Immature natural killer cell (primary cell): ENCODE data around the gene CDYL2. TPM values are rescaled to one million over a fixed set of nuclear protein-coding genes. Genes with fewer than 3 reads are reported as not detected.
"Not testable (repeated sequence)": the region's sequence is repeated elsewhere in the genome, so short reads cannot be mapped to it uniquely, and the experiment has no call there.

Source experiments
- DNase-seq, 3 donors: peaks; one replicate each; pipeline ENCODE4 v3.0.0; 2022; ENCODE audit warnings: mixed read lengths in 1 of 3
- H3K27ac Mint-ChIP-seq, 6 donors: one replicate each; pipeline ENCODE4 v1.8.0; 2020; ENCODE audit warnings: mixed read lengths in 6 of 6, mild to moderate bottlenecking in 5 of 6, inconsistent platforms in 4 of 6, moderate library complexity in 3 of 6
- H3K27me3 Mint-ChIP-seq, 3 donors: one replicate each; pipeline ENCODE4 v1.8.0; 2020 to 2021; ENCODE audit warnings: low read depth in 3 of 3, mild to moderate bottlenecking in 3 of 3, mixed read lengths in 3 of 3, moderate library complexity in 3 of 3, inconsistent platforms in 1 of 3
- H3K36me3 Mint-ChIP-seq, 3 donors: one replicate each; pipeline ENCODE4 v1.8.0; 2020; ENCODE audit warnings: mixed read lengths in 3 of 3, inconsistent platforms in 2 of 3, mild to moderate bottlenecking in 2 of 3
- H3K4me1 Mint-ChIP-seq, 2 donors: one replicate each; pipeline ENCODE4 v1.8.0; 2020; ENCODE audit warnings: inconsistent platforms in 2 of 2, mild to moderate bottlenecking in 2 of 2, mixed read lengths in 2 of 2, moderate library complexity in 1 of 2
- H3K4me3 Mint-ChIP-seq, 5 donors: one replicate each; pipeline ENCODE4 v1.8.0; 2020; ENCODE audit warnings: mild to moderate bottlenecking in 5 of 5, mixed read lengths in 5 of 5, inconsistent platforms in 3 of 5, moderate library complexity in 3 of 5
- H3K9me3 Mint-ChIP-seq, 6 donors: one replicate each; pipeline ENCODE4 v1.8.0; 2020; ENCODE audit warnings: mild to moderate bottlenecking in 6 of 6, mixed read lengths in 6 of 6, inconsistent platforms in 4 of 6, moderate library complexity in 3 of 6
- polyA plus RNA-seq, 3 donors: library from polyadenylated mRNA; unstranded; fragments of 300-500 nt; fragmentation: Illumina TruSeq; gene quantifications; one replicate each; pipeline ENCODE4 v1.2.3, GENCODE V29; 2021

The CDYL2 gene
- polyA plus RNA-seq, 3 donors from 2014 or later = 0.21 TPM; not detected in 2

- no peak for DNase-seq
- H3K27me3 Mint-ChIP-seq = peaks cover 0 to 4% (median 3%) of the 10 kb centered on the region in 3 donors
- no peaks in the 10 kb centered on the region for H3K4me1 Mint-ChIP-seq
- no peak overlapping the region for H3K4me3 Mint-ChIP-seq
- no peak overlapping the region for H3K27ac Mint-ChIP-seq
- no peaks in the 10 kb centered on the region for H3K36me3 Mint-ChIP-seq
- no peaks in the 10 kb centered on the region for H3K9me3 Mint-ChIP-seq
Observed at GRCh38 chr16:80828495-80828894, 24.1 kb upstream of the CDYL2 start.

- Mint-ChIP-seq H3K4me1 (no peaks in the 10 kb centered on the region), H3K36me3 (no peaks in the 10 kb centered on the region), H3K27me3 (peaks cover 0 to 4% (median 3%) of the 10 kb centered on the region in 3 donors), H3K9me3 (no peaks in the 10 kb centered on the region), H3K27ac (no peak overlapping the region), H3K4me3 (no peak overlapping the region)
- DNase-seq = no peak
Observed at GRCh38 chr16:80827007-80827406, 22.6 kb upstream of the CDYL2 start.

GRCh38 chr16:80825365-80825758 is 21.0 kb upstream of the CDYL2 start:
- Mint-ChIP-seq H3K36me3 (no peaks in the 10 kb centered on the region), H3K4me1 (no peaks in the 10 kb centered on the region), H3K9me3 (no peaks in the 10 kb centered on the region), H3K27ac (no peak overlapping the region), H3K27me3 (peaks cover 0 to 4% (median 3%) of the 10 kb centered on the region in 3 donors), H3K4me3 (no peak overlapping the region)
- DNase-seq = no peak

- H3K9me3 Mint-ChIP-seq = no peaks in the 10 kb centered on the region
- H3K27me3 Mint-ChIP-seq = peaks cover 0 to 4% (median 3%) of the 10 kb centered on the region in 3 donors
- no peaks in the 10 kb centered on the region for H3K36me3 Mint-ChIP-seq
- no peak overlapping the region for H3K27ac Mint-ChIP-seq
- H3K4me3 Mint-ChIP-seq = no peak overlapping the region
- DNase-seq = peak in 2 of 3 donors; percentile 11 to 29
- no peaks in the 10 kb centered on the region for H3K4me1 Mint-ChIP-seq
Observed at GRCh38 chr16:80824623-80825364, 20.4 kb upstream of the CDYL2 start.

GRCh38 chr16:80819988-80820387 is 15.6 kb upstream of the CDYL2 start:
- Mint-ChIP-seq H3K36me3 (no peaks in the 10 kb centered on the region), H3K9me3 (no peaks in the 10 kb centered on the region)

DNA sequence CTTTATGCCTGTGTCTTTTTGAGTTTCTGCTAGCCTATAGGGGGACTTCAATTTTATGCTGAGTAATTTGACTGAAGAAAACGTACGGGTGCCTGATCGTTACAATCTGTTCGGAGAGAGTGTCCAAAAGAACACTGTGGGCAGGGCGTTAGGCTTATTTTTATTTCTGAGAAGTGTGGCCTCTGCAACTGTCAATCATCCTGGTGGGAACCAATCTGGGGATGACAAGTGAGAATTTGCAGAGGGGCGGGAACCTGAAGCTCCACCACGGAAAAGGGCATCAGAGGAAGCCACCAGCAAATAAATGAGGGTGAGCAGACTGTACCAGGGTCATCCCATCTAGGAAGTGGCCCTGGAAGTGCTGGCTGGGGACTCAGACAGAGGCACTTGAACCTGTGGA is 12.0 kb upstream of the CDYL2 start:
- peaks cover 2 to 10% (median 3%) of the 10 kb centered on the region in 3 donors for H3K27me3 Mint-ChIP-seq
- H3K4me3 Mint-ChIP-seq = no peak overlapping the region
- no peak overlapping the region for H3K27ac Mint-ChIP-seq
- H3K36me3 Mint-ChIP-seq = no peaks in the 10 kb centered on the region
- H3K4me1 Mint-ChIP-seq = no peaks in the 10 kb centered on the region
- H3K9me3 Mint-ChIP-seq = no peaks in the 10 kb centered on the region
- no peak for DNase-seq

More at GRCh38 chr16:80819988-80820387, 15.6 kb upstream of the CDYL2 start:
- no peak for DNase-seq
- H3K4me1 Mint-ChIP-seq = no peaks in the 10 kb centered on the region
- no peak overlapping the region for H3K27ac Mint-ChIP-seq
- H3K4me3 Mint-ChIP-seq = no peak overlapping the region
- H3K27me3 Mint-ChIP-seq = peaks cover 0 to 8% (median 4%) of the 10 kb centered on the region in 3 donors

DNA sequence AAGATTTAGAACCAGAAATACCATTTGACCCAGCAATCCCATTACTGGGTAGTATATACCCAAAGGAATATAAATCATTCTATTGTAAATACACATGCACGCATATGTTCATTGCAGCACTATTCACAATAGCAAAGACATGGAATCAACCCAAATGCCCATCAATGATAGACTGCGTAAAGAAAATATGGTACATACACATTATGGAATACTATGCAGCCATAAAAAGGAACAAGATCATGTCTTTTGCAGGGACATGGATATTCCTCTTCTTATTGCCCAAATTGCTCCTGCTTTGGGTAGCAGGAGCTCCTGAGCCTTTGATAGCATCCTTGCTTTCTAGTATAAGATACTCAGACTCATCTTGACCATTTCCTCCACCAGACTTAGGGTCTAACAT is 10.9 kb upstream of the CDYL2 start:
- not testable (repeated sequence) for H3K27ac Mint-ChIP-seq, H3K4me1 Mint-ChIP-seq, H3K4me3 Mint-ChIP-seq, DNase-seq, H3K36me3 Mint-ChIP-seq, H3K9me3 Mint-ChIP-seq
- peaks cover 2 to 12% (median 3%) of the 10 kb centered on the region in 3 donors for H3K27me3 Mint-ChIP-seq

DNA sequence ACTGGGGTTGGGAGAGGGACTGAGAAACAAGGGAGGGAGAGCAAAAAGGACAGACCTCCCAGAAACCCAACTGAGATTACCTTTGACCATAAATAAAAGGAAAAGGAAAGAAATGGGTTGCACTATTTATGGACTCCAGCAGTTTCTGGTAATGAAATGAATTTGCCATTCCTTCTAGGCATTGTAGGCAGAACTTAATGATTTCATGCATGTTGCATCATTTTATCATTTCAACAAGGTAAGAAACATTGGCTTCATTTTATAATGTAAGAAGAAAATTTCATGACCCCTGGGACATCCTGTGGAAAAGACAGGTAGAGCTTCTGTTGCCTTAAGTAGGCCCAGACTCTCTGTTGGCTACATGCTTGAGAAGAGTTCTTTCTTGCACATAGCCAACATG is 8.2 kb upstream of the CDYL2 start:
- no peak for DNase-seq
- Mint-ChIP-seq H3K4me3 (no peak overlapping the region), H3K27ac (no peak overlapping the region), H3K27me3 (peaks cover 2 to 8% (median 3%) of the 10 kb centered on the region in 3 donors), H3K36me3 (no peaks in the 10 kb centered on the region), H3K4me1 (no peaks in the 10 kb centered on the region), H3K9me3 (no peaks in the 10 kb centered on the region)

DNA sequence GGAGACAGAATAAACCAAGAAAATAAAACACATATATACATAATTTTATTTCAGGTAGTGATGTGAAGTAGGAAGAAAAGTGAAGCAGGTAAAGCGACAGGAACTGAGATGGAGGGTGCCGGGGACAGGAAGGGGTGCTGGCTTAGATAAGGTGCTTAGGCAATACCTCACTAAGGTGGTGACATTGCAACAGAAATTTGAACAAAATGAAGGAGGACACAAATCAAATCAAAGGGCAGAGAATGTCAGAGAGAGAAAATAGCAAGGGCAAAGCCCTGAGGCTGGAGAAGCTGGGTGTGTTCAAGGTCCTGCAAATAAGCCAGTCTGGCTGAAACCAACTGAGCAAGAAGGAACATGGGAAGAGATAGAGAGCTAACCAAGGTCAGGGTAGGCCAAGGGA is 5.0 kb upstream of the CDYL2 start:
- no peak overlapping the region for H3K27ac Mint-ChIP-seq
- no peaks in the 10 kb centered on the region for H3K9me3 Mint-ChIP-seq
- H3K36me3 Mint-ChIP-seq = no peaks in the 10 kb centered on the region
- H3K4me3 Mint-ChIP-seq = no peak overlapping the region
- DNase-seq = no peak
- H3K27me3 Mint-ChIP-seq = peaks cover 2 to 9% (median 4%) of the 10 kb centered on the region in 3 donors
- H3K4me1 Mint-ChIP-seq = no peaks in the 10 kb centered on the region

DNA sequence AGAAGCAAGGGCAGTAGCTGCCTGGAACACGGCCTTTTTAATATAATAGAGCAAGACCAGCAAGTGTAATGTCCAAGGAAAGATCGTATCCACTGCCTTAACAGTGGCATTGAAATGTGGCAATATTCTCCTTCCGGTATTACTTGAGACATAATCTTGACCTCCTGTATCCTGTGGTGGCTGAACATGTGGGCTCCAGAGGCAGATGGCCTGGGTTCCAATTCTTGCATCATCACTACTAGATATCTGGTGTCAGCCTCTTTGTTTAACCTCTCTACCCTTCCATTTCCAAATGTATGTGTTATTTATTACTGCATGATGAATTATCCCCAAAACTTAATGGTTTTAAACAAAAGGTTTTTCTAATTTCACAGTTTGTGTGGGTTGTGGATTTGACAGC is 3.5 kb upstream of the CDYL2 start:
- no peaks in the 10 kb centered on the region for H3K9me3 Mint-ChIP-seq
- no peak overlapping the region for H3K4me3 Mint-ChIP-seq
- no peak for DNase-seq
- peaks cover 2 to 8% (median 4%) of the 10 kb centered on the region in 3 donors for H3K27me3 Mint-ChIP-seq
- no peaks in the 10 kb centered on the region for H3K36me3 Mint-ChIP-seq
- H3K4me1 Mint-ChIP-seq = peaks cover 0 to 2% of the 10 kb centered on the region in 2 donors
- no peak overlapping the region for H3K27ac Mint-ChIP-seq

- Mint-ChIP-seq H3K9me3 (peaks cover 0 to 2% (median 0%) of the 10 kb centered on the region in 6 donors), H3K27me3 (peaks cover 4 to 12% (median 4%) of the 10 kb centered on the region in 3 donors), H3K36me3 (peaks cover 0 to 2% (median 0%) of the 10 kb centered on the region in 3 donors), H3K4me1 (peaks cover 0 to 2% of the 10 kb centered on the region in 2 donors), H3K27ac (no peak overlapping the region), H3K4me3 (no peak overlapping the region)
- no peak for DNase-seq
Observed at GRCh38 chr16:80806927-80807340, 2.5 kb upstream of the CDYL2 start.

DNA sequence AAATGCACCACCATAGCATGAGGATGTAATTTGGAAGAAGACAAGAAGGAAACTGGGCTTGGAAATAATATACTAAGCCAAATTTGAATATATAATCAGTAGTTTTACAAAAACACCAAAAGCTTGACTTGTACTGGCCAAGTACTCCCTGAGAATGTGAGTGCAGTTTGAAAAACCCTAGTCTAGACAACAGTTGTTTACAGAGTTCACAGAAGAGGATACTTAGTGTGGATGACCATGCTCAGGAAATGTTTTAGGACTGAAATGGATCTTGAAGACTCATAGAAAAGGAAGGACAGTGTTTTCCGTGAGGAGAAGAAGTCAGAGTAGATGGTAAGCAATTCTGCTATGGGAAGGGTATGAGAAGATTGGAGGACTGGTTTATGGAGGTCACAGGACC is 1.9 kb upstream of the CDYL2 start:
- peaks cover 0 to 2% (median 0%) of the 10 kb centered on the region in 6 donors for H3K9me3 Mint-ChIP-seq
- peak overlapping the region; percentile 23 to 50 (median 43) for H3K4me3 Mint-ChIP-seq
- H3K27me3 Mint-ChIP-seq = peaks cover 3 to 12% (median 4%) of the 10 kb centered on the region in 3 donors
- H3K4me1 Mint-ChIP-seq = peaks cover 0 to 2% of the 10 kb centered on the region in 2 donors
- peaks cover 0 to 3% (median 0%) of the 10 kb centered on the region in 3 donors for H3K36me3 Mint-ChIP-seq
- H3K27ac Mint-ChIP-seq = peak overlapping the region in 1 of 6 donors; percentile 0
- no peak for DNase-seq

GRCh38 chr16:80804056-80804525 is 307 bp downstream of the CDYL2 start:
- H3K27ac Mint-ChIP-seq = no peak overlapping the region

GRCh38 chr16:80803339-80804055 is 901 bp downstream of the CDYL2 start:
- DNase-seq = peak in 2 of 3 donors; percentile 1 to 19
- H3K27ac Mint-ChIP-seq = no peak overlapping the region
- H3K4me3 Mint-ChIP-seq = peak overlapping the region; percentile 61 to 85 (median 75)
- H3K27me3 Mint-ChIP-seq = peaks cover 2 to 12% (median 4%) of the 10 kb centered on the region in 3 donors
- H3K9me3 Mint-ChIP-seq = peaks cover 0 to 2% (median 0%) of the 10 kb centered on the region in 6 donors
- H3K4me1 Mint-ChIP-seq = peaks cover 0 to 2% of the 10 kb centered on the region in 2 donors
- H3K36me3 Mint-ChIP-seq = peaks cover 0 to 3% (median 0%) of the 10 kb centered on the region in 3 donors

More at GRCh38 chr16:80804056-80804525, 307 bp downstream of the CDYL2 start:
- Mint-ChIP-seq H3K4me3 (peak overlapping the region; percentile 81 to 91 (median 86)), H3K27me3 (peaks cover 2 to 12% (median 4%) of the 10 kb centered on the region in 3 donors), H3K9me3 (peaks cover 0 to 2% (median 0%) of the 10 kb centered on the region in 6 donors), H3K4me1 (peaks cover 0 to 2% of the 10 kb centered on the region in 2 donors), H3K36me3 (peaks cover 0 to 3% (median 0%) of the 10 kb centered on the region in 3 donors)
- peak in 2 of 3 donors; percentile 15 to 48 for DNase-seq
